ENCODE measurements around the gene NHLH1. TPM values are rescaled to one million over a fixed set of nuclear protein-coding genes. Genes with fewer than 3 reads are reported as not detected.
A peak's percentile ranks its signal among the peaks of the same experiment; 100 is the strongest.

Gene NHLH1
- total and polyA plus RNA-seq, 2 of the 13 experiments (the other 11 are each of a cell fraction or from before 2014, with no cell fraction given): 0.11 to 0.57 TPM

GRCh38 chr1:160367516-160367900, 637 bp downstream of the NHLH1 start (continued):
- no peak for TF ChIP-seq ARID4A (CRISPR knock-in tag; IDR thresholded peaks at IDR 0.05; ENCODE audit: borderline replicate concordance)
- TF ChIP-seq ZNF24 (IDR thresholded peaks at IDR 0.05): no peak
- no peak for TF ChIP-seq FUBP1 (CRISPR knock-in tag; IDR thresholded peaks at IDR 0.05; ENCODE audit: borderline replicate concordance)
- 0 out of 2 replicates have a peak, but pooled peaks have one; percentile 15 for TF ChIP-seq HNF4A (CRISPR knock-in tag; IDR thresholded peaks at IDR 0.05)
- TF ChIP-seq BHLHE40 (IDR thresholded peaks at IDR 0.05; ENCODE audit: low read length): no peak
